Endodermal cell (in vitro differentiated cells): ENCODE data around the gene GSTO1. TPM values are rescaled to one million over a fixed set of nuclear protein-coding genes. Genes with fewer than 3 reads are reported as not detected.

Experiments used
- DNase-seq: peaks from one replicate; pipeline ENCODE4 v3.0.0-alpha.2; 2017
- H3K27ac ChIP-seq: 2 replicates; pipeline ENCODE4 v1.5.1; 2013; ENCODE audit warnings: mild to moderate bottlenecking, low read depth, low read length, moderate library complexity
- H3K27me3 ChIP-seq: 2 replicates; pipeline ENCODE4 v1.6.1; 2013; ENCODE audit warnings: mild to moderate bottlenecking, low read length, moderate library complexity; ENCODE audit not compliant: insufficient read depth, control insufficient read depth, poor library complexity, severe bottlenecking
- H3K36me3 ChIP-seq: 2 replicates; pipeline ENCODE4 v1.7.0; 2013; ENCODE audit warnings: mild to moderate bottlenecking, low read length, moderate library complexity; ENCODE audit not compliant: control insufficient read depth, insufficient read depth
- H3K4me1 ChIP-seq: one replicate; pipeline ENCODE4 v1.7.0; 2013; ENCODE audit warnings: low read length; ENCODE audit not compliant: control insufficient read depth, insufficient read depth
- H3K4me3 ChIP-seq: 2 replicates; pipeline ENCODE4 v1.5.1; 2013; ENCODE audit warnings: mild to moderate bottlenecking, low read length, moderate library complexity
- H3K9ac ChIP-seq: 2 replicates; pipeline ENCODE4 v1.6.1; 2013; ENCODE audit warnings: mild to moderate bottlenecking, low read length, moderate library complexity; ENCODE audit not compliant: poor library complexity, severe bottlenecking; ENCODE audit errors: extremely low read depth
- H3K9me3 ChIP-seq: 2 replicates; pipeline ENCODE4 v1.6.1; 2013; ENCODE audit warnings: mild to moderate bottlenecking, low read length, moderate library complexity; ENCODE audit not compliant: control insufficient read depth
- H3K27ac Mint-ChIP-seq: 2 replicates; pipeline ENCODE4 v1.8.0; 2020; ENCODE audit warnings: mixed read lengths
- H3K27me3 Mint-ChIP-seq: 2 replicates; pipeline ENCODE4 v1.8.0; 2021; ENCODE audit warnings: mild to moderate bottlenecking, mixed read lengths; ENCODE audit not compliant: insufficient read depth
- H3K36me3 Mint-ChIP-seq: 2 replicates; pipeline ENCODE4 v1.8.0; 2020; ENCODE audit warnings: low read depth, mixed read lengths
- H3K4me1 Mint-ChIP-seq: 2 replicates; pipeline ENCODE4 v1.8.0; 2020; ENCODE audit warnings: mixed read lengths
- H3K4me3 Mint-ChIP-seq: 2 replicates; pipeline ENCODE4 v1.8.0; 2020; ENCODE audit warnings: mild to moderate bottlenecking, moderate library complexity, mixed read lengths
- H3K9me3 Mint-ChIP-seq: 2 replicates; pipeline ENCODE4 v1.8.0; 2020; ENCODE audit warnings: mild to moderate bottlenecking, mixed read lengths
- CTCF ChIP-seq: fragments of 200-600 bp; sonication (generic); conservative IDR thresholded peaks from 2 replicates; pipeline ENCODE4 v1.5.0; 2021; ENCODE audit warnings: antibody characterized with exemption, mild to moderate bottlenecking
- WGBS, 2 experiments: methylation state at CpG; one replicate each; pipeline versions ENCODE4 v1.1.5 to v1.1.7; 2013; ENCODE audit warnings: missing lambda C conversion rate in 2 of 2, mixed read lengths in 1 of 2; ENCODE audit not compliant: insufficient coverage in 1 of 2, insufficient read length in 1 of 2; 5-methylcytosine and 5-hydroxymethylcytosine counted together
- total RNA-seq, 2 donors: library from RNA; stranded (reverse); fragmentation: NEBNext Ultra II Directional in 1 of 2; extraction: Animal tissue kit (Norgen Biotek cat#: 25700) in 1 of 2; gene quantifications; 2 replicates in 1 of 2; 3 replicates in 1 of 2; pipeline ENCODE4 v1.2.1, GENCODE V29; 2021

GSTO1 gene
- total RNA-seq, 2 donors from 2014 or later: 208 to 223 TPM

DNA sequence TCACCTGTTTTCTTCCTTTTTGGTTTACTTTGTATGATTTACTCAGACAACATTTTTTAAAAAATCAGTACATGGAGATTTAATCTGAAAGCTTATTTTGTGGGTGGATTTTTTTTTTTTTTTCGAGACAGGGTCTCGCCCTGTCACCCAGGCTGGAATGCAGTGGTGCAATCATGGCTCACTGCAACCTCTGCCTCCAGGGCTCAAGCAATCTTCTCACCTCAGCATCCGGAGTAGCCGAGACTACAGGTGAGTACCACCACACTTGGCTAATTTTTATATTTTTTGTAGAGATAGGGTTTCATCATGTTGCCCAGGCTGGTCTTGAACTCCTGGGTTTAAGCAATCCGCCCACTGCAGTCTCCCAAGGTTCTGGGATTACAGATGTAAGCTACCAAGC, 2.5 kb downstream of the GSTO1 start:
- Mint-ChIP-seq H3K9me3 (peaks cover 3% of the 10 kb centered on the region), H3K4me1 (peaks cover 40% of the 10 kb centered on the region), H3K27me3 (no peaks in the 10 kb centered on the region), H3K36me3 (peaks cover 46% of the 10 kb centered on the region), H3K4me3 (peak overlapping the region; percentile 76), H3K27ac (no peak overlapping the region)
- no peak overlapping the region for H3K27ac ChIP-seq
- no peak for DNase-seq
- H3K27me3 ChIP-seq: no peaks in the 10 kb centered on the region
- H3K36me3 ChIP-seq: peaks cover 52% of the 10 kb centered on the region
- H3K4me1 ChIP-seq: peaks cover 15% of the 10 kb centered on the region
- 94% methylated on average over 5 of the region's 5 CpGs; no CpG with 5 or more reads in 1 of the 2 experiments for WGBS, 2 experiments
- no peak overlapping the region for H3K9ac ChIP-seq
- peaks cover 2% of the 10 kb centered on the region for H3K9me3 ChIP-seq
- no peak for TF ChIP-seq CTCF
- H3K4me3 ChIP-seq: peak overlapping the region; percentile 89

DNA sequence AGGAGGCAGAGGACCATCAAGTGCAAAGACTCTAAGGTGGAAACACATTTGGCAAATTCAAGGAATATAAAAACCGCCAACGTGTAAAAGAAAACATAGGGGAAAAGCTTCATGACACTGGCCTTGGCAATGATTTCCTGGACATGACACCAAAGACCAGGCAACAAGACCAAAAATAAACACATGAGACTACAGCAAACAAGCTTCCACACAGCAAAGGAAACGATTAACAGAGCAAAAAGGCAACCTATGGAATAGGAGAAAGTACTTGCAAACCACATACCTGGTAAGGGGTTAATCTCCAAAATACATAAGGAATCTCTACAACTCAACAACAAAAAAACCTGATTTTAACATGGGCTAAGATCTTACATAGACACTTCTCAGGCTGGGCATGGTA, 3.5 kb downstream of the GSTO1 start:
- Mint-ChIP-seq H3K27me3 (no peaks in the 10 kb centered on the region), H3K4me3 (no peak overlapping the region), H3K9me3 (no peaks in the 10 kb centered on the region), H3K36me3 (peaks cover 50% of the 10 kb centered on the region), H3K4me1 (peaks cover 33% of the 10 kb centered on the region), H3K27ac (no peak overlapping the region)
- no peaks in the 10 kb centered on the region for H3K27me3 ChIP-seq
- H3K9ac ChIP-seq: no peak overlapping the region
- H3K4me1 ChIP-seq: peaks cover 11% of the 10 kb centered on the region
- H3K4me3 ChIP-seq: no peak overlapping the region
- no peak for DNase-seq
- no peak for TF ChIP-seq CTCF
- peaks cover 59% of the 10 kb centered on the region for H3K36me3 ChIP-seq
- WGBS, 2 experiments: 98 to 100% methylated on average over 2 to 3 of the region's 3 CpGs
- no peak overlapping the region for H3K27ac ChIP-seq
- H3K9me3 ChIP-seq: no peaks in the 10 kb centered on the region

GRCh38 chr10:104259456-104259855, 4.8 kb downstream of the GSTO1 start:
- no peaks in the 10 kb centered on the region for H3K27me3 ChIP-seq
- no peak overlapping the region for H3K9ac ChIP-seq
- WGBS, 2 experiments: 94 to 95% methylated on average over 3 of the region's 3 CpGs
- no peaks in the 10 kb centered on the region for H3K9me3 ChIP-seq
- Mint-ChIP-seq H3K27ac (no peak overlapping the region), H3K36me3 (peaks cover 56% of the 10 kb centered on the region), H3K4me3 (no peak overlapping the region), H3K4me1 (peaks cover 21% of the 10 kb centered on the region), H3K27me3 (no peaks in the 10 kb centered on the region), H3K9me3 (no peaks in the 10 kb centered on the region)
- H3K36me3 ChIP-seq: peaks cover 71% of the 10 kb centered on the region
- H3K27ac ChIP-seq: no peak overlapping the region
- no peak for TF ChIP-seq CTCF
- H3K4me3 ChIP-seq: no peak overlapping the region
- no peak for DNase-seq
- peaks cover 6% of the 10 kb centered on the region for H3K4me1 ChIP-seq
